ENCODE measurements around the gene INPP4B. TPM values are rescaled to one million over a fixed set of nuclear protein-coding genes. Genes with fewer than 3 reads are reported as not detected.

INPP4B gene
- total RNA-seq, 4 donors from 2014 or later: 38.9 to 48.7 (median 44.2) TPM

- TF ChIP-seq CTCF (IDR thresholded peaks at IDR 0.05): no peak
- no peak for TF ChIP-seq POLR2A (IDR thresholded peaks at IDR 0.05)
- no peak for DNase-seq
- Histone ChIP-seq H3K27ac (no peak overlapping the region), H3K36me3 (no peaks in the 10 kb centered on the region), H3K4me1 (peaks cover 0 to 9% (median 2%) of the 10 kb centered on the region in 4 donors), H3K9me3 (no peaks in the 10 kb centered on the region), H3K27me3 (no peaks in the 10 kb centered on the region), H3K4me3 (no peak overlapping the region)
Measured at GRCh38 chr4:142309772-142310171, 536.3 kb downstream of the INPP4B start.

GRCh38 chr4:142307857-142308256, 538.2 kb downstream of the INPP4B start:
- no peak overlapping the region for H3K4me3 ChIP-seq
- no peak overlapping the region for H3K27ac ChIP-seq
- no peaks in the 10 kb centered on the region for H3K36me3 ChIP-seq
- TF ChIP-seq CTCF (IDR thresholded peaks at IDR 0.05) (no peak), POLR2A (IDR thresholded peaks at IDR 0.05) (no peak)
- H3K9me3 ChIP-seq: no peaks in the 10 kb centered on the region
- DNase-seq: no peak
- H3K4me1 ChIP-seq: peaks cover 0 to 4% (median 0%) of the 10 kb centered on the region in 4 donors
- H3K27me3 ChIP-seq: no peaks in the 10 kb centered on the region

- Histone ChIP-seq H3K4me1 (no peaks in the 10 kb centered on the region), H3K4me3 (no peak overlapping the region), H3K9me3 (no peaks in the 10 kb centered on the region), H3K27me3 (no peaks in the 10 kb centered on the region), H3K36me3 (no peaks in the 10 kb centered on the region), H3K27ac (no peak overlapping the region)
- DNase-seq: no peak
- no peak for TF ChIP-seq POLR2A (IDR thresholded peaks at IDR 0.05)
- TF ChIP-seq CTCF (IDR thresholded peaks at IDR 0.05): no peak
Measured at GRCh38 chr4:142297313-142297712, 548.8 kb downstream of the INPP4B start.

- no peaks in the 10 kb centered on the region for H3K9me3 ChIP-seq
- no peak for DNase-seq
- H3K27me3 ChIP-seq: no peaks in the 10 kb centered on the region
- H3K27ac ChIP-seq: no peak overlapping the region
- TF ChIP-seq CTCF (IDR thresholded peaks at IDR 0.05) (no peak), POLR2A (IDR thresholded peaks at IDR 0.05) (no peak)
- H3K36me3 ChIP-seq: no peaks in the 10 kb centered on the region
- H3K4me1 ChIP-seq: no peaks in the 10 kb centered on the region
- H3K4me3 ChIP-seq: no peak overlapping the region
Measured at GRCh38 chr4:142293536-142293935, 552.6 kb downstream of the INPP4B start.

GRCh38 chr4:142292231-142292630, 553.9 kb downstream of the INPP4B start:
- DNase-seq: no peak
- no peaks in the 10 kb centered on the region for H3K9me3 ChIP-seq
- no peak for TF ChIP-seq CTCF (IDR thresholded peaks at IDR 0.05)
- TF ChIP-seq POLR2A (IDR thresholded peaks at IDR 0.05): no peak
- no peaks in the 10 kb centered on the region for H3K36me3 ChIP-seq
- no peaks in the 10 kb centered on the region for H3K4me1 ChIP-seq
- H3K27ac ChIP-seq: no peak overlapping the region
- no peak overlapping the region for H3K4me3 ChIP-seq
- H3K27me3 ChIP-seq: no peaks in the 10 kb centered on the region

Measured in Peyer's patch (tissue), 4 donors.